ENCODE measurements around the gene RPS6KB2.

Gene RPS6KB2

GRCh38 chr11:67391304-67392182 is 36.8 kb upstream of the RPS6KB2 start, which contains the start of gene RAD9A:
Gene RAD9A, plus strand, starts transcription at chr11:67391986. Its CDS starts 59 bp downstream, at chr11:67392045.
- peak within 1 kb of the TSS; percentile 71 for H3K27ac ChIP-seq (ENCODE audit: low read length)
- H3K36me3 ChIP-seq (ENCODE audit: control insufficient read depth in 1 of 2, insufficient read depth in 2 of 2, low read length in 2 of 2) = peaks cover 0 to 17% of the 10 kb centered on the region in 2 donors
- H3K4me3 ChIP-seq (ENCODE audit: low read depth in 1 of 2, low read length in 2 of 2) = peak within 1 kb of the TSS; percentile 83 to 90
- H3K9me3 ChIP-seq (ENCODE audit: control insufficient read depth in 1 of 2, low read length in 2 of 2) = no peaks in the 10 kb centered on the region
- peaks cover 0 to 14% of the 10 kb centered on the region in 2 donors for H3K4me1 ChIP-seq (ENCODE audit: control insufficient read depth in 1 of 2, insufficient read depth in 2 of 2, low read length in 2 of 2)
- no peaks in the 10 kb centered on the region for H3K27me3 ChIP-seq (ENCODE audit: low read depth, low read length)

GRCh38 chr11:67392183-67392715 is 36.0 kb upstream of the RPS6KB2 start:
- Histone ChIP-seq H3K27me3 (ENCODE audit: low read depth, low read length) (no peaks in the 10 kb centered on the region), H3K4me1 (ENCODE audit: control insufficient read depth in 1 of 2, insufficient read depth in 2 of 2, low read length in 2 of 2) (peaks cover 0 to 18% of the 10 kb centered on the region in 2 donors), H3K4me3 (ENCODE audit: low read depth in 1 of 2, low read length in 2 of 2) (peak overlapping the region; percentile 83 to 90), H3K36me3 (ENCODE audit: control insufficient read depth in 1 of 2, insufficient read depth in 2 of 2, low read length in 2 of 2) (peaks cover under 1 to 21% of the 10 kb centered on the region in 2 donors), H3K27ac (ENCODE audit: low read length) (peak overlapping the region; percentile 31), H3K9me3 (ENCODE audit: control insufficient read depth in 1 of 2, low read length in 2 of 2) (no peaks in the 10 kb centered on the region)

GRCh38 chr11:67393437-67393836 is 34.9 kb upstream of the RPS6KB2 start:
- Histone ChIP-seq H3K27me3 (ENCODE audit: low read depth, low read length) (no peaks in the 10 kb centered on the region), H3K4me1 (ENCODE audit: control insufficient read depth in 1 of 2, insufficient read depth in 2 of 2, low read length in 2 of 2) (peaks cover 0 to 21% of the 10 kb centered on the region in 2 donors), H3K9me3 (ENCODE audit: control insufficient read depth in 1 of 2, low read length in 2 of 2) (no peaks in the 10 kb centered on the region), H3K27ac (ENCODE audit: low read length) (no peak overlapping the region), H3K36me3 (ENCODE audit: control insufficient read depth in 1 of 2, insufficient read depth in 2 of 2, low read length in 2 of 2) (peaks cover 12 to 33% of the 10 kb centered on the region in 2 donors), H3K4me3 (ENCODE audit: low read depth in 1 of 2, low read length in 2 of 2) (no peak overlapping the region)

- no peak overlapping the region for H3K27ac ChIP-seq (ENCODE audit: low read length)
- peaks cover 0 to 24% of the 10 kb centered on the region in 2 donors for H3K4me1 ChIP-seq (ENCODE audit: control insufficient read depth in 1 of 2, insufficient read depth in 2 of 2, low read length in 2 of 2)
- H3K36me3 ChIP-seq (ENCODE audit: control insufficient read depth in 1 of 2, insufficient read depth in 2 of 2, low read length in 2 of 2) = peaks cover 14 to 38% of the 10 kb centered on the region in 2 donors
Observed at GRCh38 chr11:67393990-67394389, 34.3 kb upstream of the RPS6KB2 start.

GRCh38 chr11:67395555-67396258 is 32.6 kb upstream of the RPS6KB2 start:
- H3K27ac ChIP-seq (ENCODE audit: low read length) = no peak overlapping the region
- peaks cover 4 to 39% of the 10 kb centered on the region in 2 donors for H3K4me1 ChIP-seq (ENCODE audit: control insufficient read depth in 1 of 2, insufficient read depth in 2 of 2, low read length in 2 of 2)
- no peaks in the 10 kb centered on the region for H3K9me3 ChIP-seq (ENCODE audit: control insufficient read depth in 1 of 2, low read length in 2 of 2)
- H3K36me3 ChIP-seq (ENCODE audit: control insufficient read depth in 1 of 2, insufficient read depth in 2 of 2, low read length in 2 of 2) = peaks cover 14 to 43% of the 10 kb centered on the region in 2 donors
- H3K4me3 ChIP-seq (ENCODE audit: low read depth in 1 of 2, low read length in 2 of 2) = no peak overlapping the region
- no peaks in the 10 kb centered on the region for H3K27me3 ChIP-seq (ENCODE audit: low read depth, low read length)

More at GRCh38 chr11:67393990-67394389, 34.3 kb upstream of the RPS6KB2 start:
- Histone ChIP-seq H3K4me3 (ENCODE audit: low read depth in 1 of 2, low read length in 2 of 2) (no peak overlapping the region), H3K27me3 (ENCODE audit: low read depth, low read length) (no peaks in the 10 kb centered on the region), H3K9me3 (ENCODE audit: control insufficient read depth in 1 of 2, low read length in 2 of 2) (no peaks in the 10 kb centered on the region)

GRCh38 chr11:67396259-67396581 is 32.1 kb upstream of the RPS6KB2 start:
- Histone ChIP-seq H3K4me3 (ENCODE audit: low read depth in 1 of 2, low read length in 2 of 2) (no peak overlapping the region), H3K4me1 (ENCODE audit: control insufficient read depth in 1 of 2, insufficient read depth in 2 of 2, low read length in 2 of 2) (peaks cover 5 to 37% of the 10 kb centered on the region in 2 donors), H3K9me3 (ENCODE audit: control insufficient read depth in 1 of 2, low read length in 2 of 2) (no peaks in the 10 kb centered on the region), H3K27ac (ENCODE audit: low read length) (no peak overlapping the region), H3K27me3 (ENCODE audit: low read depth, low read length) (no peaks in the 10 kb centered on the region), H3K36me3 (ENCODE audit: control insufficient read depth in 1 of 2, insufficient read depth in 2 of 2, low read length in 2 of 2) (peaks cover 14 to 43% of the 10 kb centered on the region in 2 donors)

- H3K4me3 ChIP-seq (ENCODE audit: low read depth in 1 of 2, low read length in 2 of 2) = no peak overlapping the region
- H3K36me3 ChIP-seq (ENCODE audit: control insufficient read depth in 1 of 2, insufficient read depth in 2 of 2, low read length in 2 of 2) = peaks cover 14 to 43% of the 10 kb centered on the region in 2 donors
- H3K27me3 ChIP-seq (ENCODE audit: low read depth, low read length) = no peaks in the 10 kb centered on the region
- H3K27ac ChIP-seq (ENCODE audit: low read length) = no peak overlapping the region
- no peaks in the 10 kb centered on the region for H3K9me3 ChIP-seq (ENCODE audit: control insufficient read depth in 1 of 2, low read length in 2 of 2)
- peaks cover 5 to 36% of the 10 kb centered on the region in 2 donors for H3K4me1 ChIP-seq (ENCODE audit: control insufficient read depth in 1 of 2, insufficient read depth in 2 of 2, low read length in 2 of 2)
Observed at GRCh38 chr11:67396587-67397389, 31.5 kb upstream of the RPS6KB2 start.

- Histone ChIP-seq H3K36me3 (ENCODE audit: control insufficient read depth in 1 of 2, insufficient read depth in 2 of 2, low read length in 2 of 2) (peaks cover 14 to 43% of the 10 kb centered on the region in 2 donors), H3K4me3 (ENCODE audit: low read depth in 1 of 2, low read length in 2 of 2) (no peak overlapping the region), H3K27ac (ENCODE audit: low read length) (no peak overlapping the region), H3K9me3 (ENCODE audit: control insufficient read depth in 1 of 2, low read length in 2 of 2) (no peaks in the 10 kb centered on the region), H3K27me3 (ENCODE audit: low read depth, low read length) (no peaks in the 10 kb centered on the region), H3K4me1 (ENCODE audit: control insufficient read depth in 1 of 2, insufficient read depth in 2 of 2, low read length in 2 of 2) (peaks cover 5 to 38% of the 10 kb centered on the region in 2 donors)
Observed at GRCh38 chr11:67397536-67397935, 30.8 kb upstream of the RPS6KB2 start.

- H3K27me3 ChIP-seq (ENCODE audit: low read depth, low read length) = no peaks in the 10 kb centered on the region
- peaks cover 5 to 39% of the 10 kb centered on the region in 2 donors for H3K4me1 ChIP-seq (ENCODE audit: control insufficient read depth in 1 of 2, insufficient read depth in 2 of 2, low read length in 2 of 2)
- H3K4me3 ChIP-seq (ENCODE audit: low read depth in 1 of 2, low read length in 2 of 2) = no peak overlapping the region
- H3K9me3 ChIP-seq (ENCODE audit: control insufficient read depth in 1 of 2, low read length in 2 of 2) = no peaks in the 10 kb centered on the region
- H3K27ac ChIP-seq (ENCODE audit: low read length) = no peak overlapping the region
- peaks cover 14 to 43% of the 10 kb centered on the region in 2 donors for H3K36me3 ChIP-seq (ENCODE audit: control insufficient read depth in 1 of 2, insufficient read depth in 2 of 2, low read length in 2 of 2)
Observed at GRCh38 chr11:67397986-67398660, 30.2 kb upstream of the RPS6KB2 start.

Data from muscle layer of duodenum (tissue), 2 donors.